PC-3 (cell line): ENCODE data around the gene PREP. TPM values are rescaled to one million over a fixed set of nuclear protein-coding genes. Genes with fewer than 3 reads are reported as not detected.

ENCODE experiments used
- ATAC-seq: fragments of 200-7000 bp; cut with Tn5 transposase; 2 replicates; pipeline ENCODE4 v1.9.1; 2020; ENCODE audit warnings: mild to moderate bottlenecking, moderate library complexity
- BruUV-seq: library from RNA; stranded (reverse); fragments of 400-500 nt; replicated peaks from 2 replicates; lab custom pipeline; 2021; lab: Mats Ljungman, UMichigan
- CTCF ChIA-PET: fragments of 300-600 bp; sonication (Branson Sonifier 250); formaldehyde crosslinking; loops from one replicate; lab custom pipeline; 2022; ENCODE audit warnings: antibody characterized with exemption; lab: Charles Lee
- POLR2A ChIA-PET: fragments of 300-600 bp; sonication (Branson Sonifier 250); formaldehyde crosslinking; loops from one replicate; lab custom pipeline; 2022; ENCODE audit warnings: antibody characterized with exemption; ENCODE audit not compliant: unreplicated experiment; lab: Charles Lee
- DNase-seq: peaks from one replicate; pipeline ENCODE4 v3.0.0-alpha.2; 2015
- H2AFZ ChIP-seq: fragments of 300-600 bp; sonication (generic); 2 replicates; pipeline ENCODE4 v1.6.0; 2016; ENCODE audit warnings: antibody characterized with exemption, low read length
- H3F3A ChIP-seq: fragments of 300-600 bp; sonication (generic); one replicate; pipeline ENCODE4 v1.6.0; 2017; ENCODE audit warnings: antibody characterized with exemption, low read length, control low read depth, mild to moderate bottlenecking; ENCODE audit not compliant: unreplicated experiment
- H3K27ac ChIP-seq: fragments of 300-600 bp; sonication (generic); 2 replicates; pipeline ENCODE4 v1.5.1; 2016; ENCODE audit warnings: mild to moderate bottlenecking, low read length
- H3K27me3 ChIP-seq: fragments of 300-600 bp; sonication (generic); 2 replicates; pipeline ENCODE4 v1.6.1; 2016; ENCODE audit warnings: low read length, mixed read lengths
- H3K36me3 ChIP-seq: fragments of 300-600 bp; sonication (generic); 2 replicates; pipeline ENCODE4 v1.6.1; 2016; ENCODE audit warnings: low read depth, mixed run types, low read length, mixed read lengths
- H3K4me1 ChIP-seq: fragments of 300-600 bp; sonication (generic); 2 replicates; pipeline ENCODE4 v1.5.1; 2016; ENCODE audit warnings: low read length; ENCODE audit not compliant: insufficient read depth
- H3K4me2 ChIP-seq: fragments of 300-600 bp; sonication (generic); 2 replicates; pipeline ENCODE4 v1.6.0; 2016; ENCODE audit warnings: low read length
- H3K4me3 ChIP-seq: fragments of 300-600 bp; sonication (generic); 2 replicates; pipeline ENCODE4 v1.5.1; 2016; ENCODE audit warnings: mild to moderate bottlenecking, low read length, mixed read lengths
- H3K79me2 ChIP-seq: fragments of 300-600 bp; sonication (generic); 2 replicates; pipeline ENCODE4 v1.6.1; 2017; ENCODE audit warnings: low read length, mixed read lengths
- H3K9ac ChIP-seq: fragments of 300-600 bp; sonication (generic); 2 replicates; pipeline ENCODE4 v1.6.0; 2016; ENCODE audit warnings: mild to moderate bottlenecking, low read length
- H3K9me2 ChIP-seq: fragments of 300-600 bp; sonication (generic); replicated peaks from 2 replicates; pipeline ENCODE4 v1.6.1; 2016; ENCODE audit warnings: mixed run types, low read length, mixed read lengths
- H3K9me3 ChIP-seq: fragments of 300-600 bp; sonication (generic); 2 replicates; pipeline ENCODE4 v1.6.1; 2016; ENCODE audit warnings: low read length, mixed read lengths
- H4K20me1 ChIP-seq: fragments of 300-600 bp; sonication (generic); 2 replicates; pipeline ENCODE4 v1.6.1; 2016; ENCODE audit warnings: low read length, mixed read lengths
- EZH2 ChIP-seq: fragments of 300-600 bp; sonication (generic); IDR thresholded peaks from one replicate; pipeline ENCODE4 v1.6.1; 2017; ENCODE audit warnings: antibody characterized with exemption, mild to moderate bottlenecking, low read length; ENCODE audit not compliant: unreplicated experiment
- EZH2phosphoT487 ChIP-seq: fragments of 300-600 bp; sonication (generic); IDR thresholded peaks from 2 replicates; pipeline ENCODE4 v1.6.1; 2018; ENCODE audit warnings: mild to moderate bottlenecking, antibody characterized with exemption, low read length, borderline replicate concordance
- intact Hi-C: fragments of 100-400 bp; cut with micrococcal nuclease; formaldehyde crosslinking; loops from 2 replicates; pipeline ENCODE4 v1.9.0; 2023
- total RNA-seq: library from RNA; depleted of rRNA; stranded (reverse); fragments of >200 nt; gene quantifications from 2 replicates; pipeline ENCODE4 v1.2.3, GENCODE V29; 2014
- TF ChIP-seq, protein P1 (sequence below): fragments of 300-600 bp; sonication (generic); conservative IDR thresholded peaks from 2 replicates; pipeline ENCODE4 v1.5.1; 2017; ENCODE audit warnings: antibody characterized with exemption, low read depth, mild to moderate bottlenecking, low read length

Gene PREP
- total RNA-seq, 1 experiment from 2014 or later: 16.9 TPM

DNA sequence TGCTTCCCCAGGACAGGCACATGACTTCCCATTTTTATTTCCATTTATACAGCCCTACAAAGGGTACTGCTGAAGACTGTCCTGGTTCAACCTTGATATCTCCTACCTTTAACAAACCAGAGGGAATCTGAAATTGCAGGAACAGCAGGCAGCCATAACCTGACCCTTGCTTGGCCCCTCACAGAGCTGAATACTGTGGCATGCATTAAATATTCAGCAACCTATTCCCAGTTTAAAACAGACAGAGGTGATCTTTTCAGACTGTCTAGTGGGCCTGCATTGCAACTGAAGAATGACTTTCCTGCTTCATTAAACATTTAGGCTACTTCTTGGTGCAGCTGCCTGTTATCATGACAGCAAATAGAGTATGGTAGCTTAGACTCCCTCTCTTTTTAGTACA, 146.3 kb downstream of the PREP start:
- ChIA-PET POLR2A (no interaction called here), CTCF (no interaction called here)
- no TSS peak for BruUV-seq
- Histone ChIP-seq H3K27ac (no peak overlapping the region), H3F3A (no peaks in the 10 kb centered on the region), H3K79me2 (no peaks in the 10 kb centered on the region), H3K9me2 (no peaks in the 10 kb centered on the region), H3K9ac (no peak overlapping the region), H3K27me3 (no peaks in the 10 kb centered on the region), H3K36me3 (no peaks in the 10 kb centered on the region), H3K9me3 (no peaks in the 10 kb centered on the region), H4K20me1 (no peaks in the 10 kb centered on the region), H2AFZ (no peak overlapping the region), H3K4me3 (no peak overlapping the region), H3K4me2 (no peak overlapping the region), H3K4me1 (peaks cover 12% of the 10 kb centered on the region; the same call in 1 of the 2 replicates)
- ATAC-seq (no peak), DNase-seq (no peak)
- intact Hi-C loops: no loop called here
- no peak for TF ChIP-seq EZH2phosphoT487
- TF ChIP-seq, protein P1, sequence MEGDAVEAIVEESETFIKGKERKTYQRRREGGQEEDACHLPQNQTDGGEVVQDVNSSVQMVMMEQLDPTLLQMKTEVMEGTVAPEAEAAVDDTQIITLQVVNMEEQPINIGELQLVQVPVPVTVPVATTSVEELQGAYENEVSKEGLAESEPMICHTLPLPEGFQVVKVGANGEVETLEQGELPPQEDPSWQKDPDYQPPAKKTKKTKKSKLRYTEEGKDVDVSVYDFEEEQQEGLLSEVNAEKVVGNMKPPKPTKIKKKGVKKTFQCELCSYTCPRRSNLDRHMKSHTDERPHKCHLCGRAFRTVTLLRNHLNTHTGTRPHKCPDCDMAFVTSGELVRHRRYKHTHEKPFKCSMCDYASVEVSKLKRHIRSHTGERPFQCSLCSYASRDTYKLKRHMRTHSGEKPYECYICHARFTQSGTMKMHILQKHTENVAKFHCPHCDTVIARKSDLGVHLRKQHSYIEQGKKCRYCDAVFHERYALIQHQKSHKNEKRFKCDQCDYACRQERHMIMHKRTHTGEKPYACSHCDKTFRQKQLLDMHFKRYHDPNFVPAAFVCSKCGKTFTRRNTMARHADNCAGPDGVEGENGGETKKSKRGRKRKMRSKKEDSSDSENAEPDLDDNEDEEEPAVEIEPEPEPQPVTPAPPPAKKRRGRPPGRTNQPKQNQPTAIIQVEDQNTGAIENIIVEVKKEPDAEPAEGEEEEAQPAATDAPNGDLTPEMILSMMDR: no peak

DNA sequence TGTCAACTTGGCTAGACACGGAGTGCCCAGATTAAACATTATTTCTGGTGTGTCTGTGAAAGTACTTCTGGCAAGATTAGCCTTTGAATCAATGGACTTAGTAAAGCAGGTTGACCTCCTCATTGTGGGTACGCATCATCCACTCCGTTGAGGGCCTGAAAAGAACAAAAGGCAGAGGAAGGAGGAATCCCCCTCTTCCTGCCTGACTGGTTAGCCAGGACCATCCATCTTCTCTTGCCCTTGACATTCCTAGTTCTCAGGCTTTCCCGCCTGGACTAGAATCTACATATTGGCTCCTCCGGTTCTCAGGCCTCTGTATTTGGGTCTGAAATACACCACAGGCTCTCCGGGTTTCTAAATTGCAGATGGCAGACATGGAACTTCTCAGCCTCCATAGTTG, 149.1 kb downstream of the PREP start:
- Histone ChIP-seq H3K79me2 (no peaks in the 10 kb centered on the region), H3K27ac (no peak overlapping the region), H3F3A (no peaks in the 10 kb centered on the region), H3K9ac (no peak overlapping the region), H3K27me3 (no peaks in the 10 kb centered on the region), H3K4me2 (no peak overlapping the region), H3K9me3 (no peaks in the 10 kb centered on the region), H2AFZ (no peak overlapping the region), H3K9me2 (no peaks in the 10 kb centered on the region), H3K4me3 (no peak overlapping the region), H4K20me1 (no peaks in the 10 kb centered on the region), H3K4me1 (peaks cover 12% of the 10 kb centered on the region; the same call in 1 of the 2 replicates), H3K36me3 (no peaks in the 10 kb centered on the region)
- ChIA-PET POLR2A (no interaction called here), CTCF (no interaction called here)
- intact Hi-C loops: no loop called here
- no peak for TF ChIP-seq EZH2
- no peak for TF ChIP-seq EZH2phosphoT487
- TF ChIP-seq, protein P1: no peak
- no peak for DNase-seq
- BruUV-seq: no TSS peak
- ATAC-seq: no peak

DNA sequence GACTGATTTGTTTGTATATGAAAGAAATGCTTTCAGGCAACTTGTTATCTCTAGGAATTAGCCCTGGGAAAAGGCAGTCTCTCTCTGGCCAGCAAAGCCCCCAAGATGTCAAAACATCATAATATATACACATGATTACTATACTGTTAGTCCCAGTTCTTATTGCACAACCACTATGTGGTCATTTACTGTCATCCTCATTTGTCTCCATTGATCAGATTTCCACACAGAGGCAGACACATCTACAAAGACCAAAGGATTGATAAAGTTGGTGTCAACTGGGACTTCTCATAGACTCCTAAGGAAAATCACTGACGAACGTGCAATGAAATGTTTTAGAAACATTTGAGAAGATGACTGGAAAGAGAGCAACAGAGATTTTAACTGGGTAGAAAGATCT, 151.2 kb downstream of the PREP start:
- ChIA-PET POLR2A (no interaction called here), CTCF (no interaction called here)
- intact Hi-C loops: no loop called here
- ATAC-seq (no peak), DNase-seq (no peak)
- Histone ChIP-seq H3F3A (no peaks in the 10 kb centered on the region), H3K4me1 (no peaks in the 10 kb centered on the region), H3K9me3 (no peaks in the 10 kb centered on the region), H3K4me2 (no peak overlapping the region), H2AFZ (no peak overlapping the region), H3K27me3 (no peaks in the 10 kb centered on the region), H3K27ac (no peak overlapping the region), H3K9me2 (no peaks in the 10 kb centered on the region), H3K36me3 (no peaks in the 10 kb centered on the region), H3K9ac (no peak overlapping the region), H3K4me3 (no peak overlapping the region), H3K79me2 (no peaks in the 10 kb centered on the region), H4K20me1 (no peaks in the 10 kb centered on the region)
- TF ChIP-seq EZH2phosphoT487 (no peak), EZH2 (no peak)
- TF ChIP-seq, protein P1: no peak
- BruUV-seq: no TSS peak
